GM18858 (cell line): ENCODE results near the gene BLOC1S4.

Experiments
- ATAC-seq: cut with Tn5 transposase; IDR thresholded peaks from one replicate; pipeline ENCODE4 v1.9.1; 2021; ENCODE audit not compliant: unreplicated experiment

BLOC1S4 gene

DNA sequence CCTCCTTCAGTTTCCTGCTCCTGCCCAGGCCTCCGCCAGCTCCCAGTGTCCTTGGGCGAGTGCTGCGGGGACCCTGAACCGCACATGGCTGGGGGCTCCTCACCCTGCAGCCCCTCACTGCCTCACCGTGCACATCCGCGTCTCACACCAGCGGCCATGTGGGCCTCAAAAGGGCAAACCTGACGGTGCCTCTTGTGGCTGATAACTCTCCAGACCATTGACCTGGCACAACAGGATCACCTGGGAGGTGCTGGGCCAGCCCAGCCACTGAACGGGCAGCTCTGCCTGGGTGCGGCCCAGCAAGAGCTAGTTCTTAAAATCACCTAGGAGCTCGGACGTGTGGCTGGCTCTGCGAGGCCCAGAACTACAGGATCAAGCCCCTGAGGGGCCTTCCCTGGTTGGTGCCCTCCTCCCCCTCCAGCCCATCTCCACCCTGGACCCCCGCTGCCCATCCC, 26.4 kb upstream of the BLOC1S4 start:
- ATAC-seq: no peak

DNA sequence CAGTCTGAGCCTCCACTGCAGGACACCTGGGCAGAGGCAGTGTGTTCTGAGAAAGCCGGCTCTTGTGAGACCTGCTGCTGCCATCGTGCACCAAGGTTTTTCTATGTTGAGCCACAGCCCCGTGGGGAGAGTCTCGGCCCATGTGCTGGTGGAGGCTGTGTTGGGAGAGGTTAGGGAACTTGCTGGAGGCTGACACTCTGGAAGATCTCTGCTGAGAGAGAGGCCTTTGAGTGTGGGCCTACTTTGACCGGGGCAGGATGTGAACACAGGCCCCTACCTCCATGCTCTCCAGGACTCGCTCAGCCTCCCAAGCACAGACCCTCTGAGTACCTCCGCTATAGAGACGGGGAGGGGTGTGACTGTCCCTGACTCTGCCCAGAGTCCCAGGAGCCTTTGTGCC, 23.6 kb upstream of the BLOC1S4 start:
- no peak for ATAC-seq

DNA sequence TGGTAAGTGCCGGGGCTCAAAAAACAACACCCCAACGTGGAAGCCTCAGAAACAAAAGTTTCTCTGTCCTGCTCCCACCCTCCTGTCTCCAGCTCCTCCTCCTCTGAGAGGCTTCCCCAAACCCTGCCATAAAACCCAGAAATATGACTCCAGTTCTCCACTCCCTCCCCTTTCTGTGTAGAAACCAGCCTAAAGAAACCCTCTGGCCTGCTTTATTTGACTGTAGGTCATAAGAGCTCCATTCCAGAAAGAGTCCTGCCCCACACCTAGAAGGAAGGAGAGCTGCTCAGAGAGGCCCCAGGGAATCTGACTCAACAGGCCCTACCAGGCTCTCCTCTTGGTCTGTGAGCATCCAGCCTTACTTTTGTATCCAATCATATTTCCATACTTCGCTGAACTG, 23.2 kb upstream of the BLOC1S4 start:
- no peak for ATAC-seq

DNA sequence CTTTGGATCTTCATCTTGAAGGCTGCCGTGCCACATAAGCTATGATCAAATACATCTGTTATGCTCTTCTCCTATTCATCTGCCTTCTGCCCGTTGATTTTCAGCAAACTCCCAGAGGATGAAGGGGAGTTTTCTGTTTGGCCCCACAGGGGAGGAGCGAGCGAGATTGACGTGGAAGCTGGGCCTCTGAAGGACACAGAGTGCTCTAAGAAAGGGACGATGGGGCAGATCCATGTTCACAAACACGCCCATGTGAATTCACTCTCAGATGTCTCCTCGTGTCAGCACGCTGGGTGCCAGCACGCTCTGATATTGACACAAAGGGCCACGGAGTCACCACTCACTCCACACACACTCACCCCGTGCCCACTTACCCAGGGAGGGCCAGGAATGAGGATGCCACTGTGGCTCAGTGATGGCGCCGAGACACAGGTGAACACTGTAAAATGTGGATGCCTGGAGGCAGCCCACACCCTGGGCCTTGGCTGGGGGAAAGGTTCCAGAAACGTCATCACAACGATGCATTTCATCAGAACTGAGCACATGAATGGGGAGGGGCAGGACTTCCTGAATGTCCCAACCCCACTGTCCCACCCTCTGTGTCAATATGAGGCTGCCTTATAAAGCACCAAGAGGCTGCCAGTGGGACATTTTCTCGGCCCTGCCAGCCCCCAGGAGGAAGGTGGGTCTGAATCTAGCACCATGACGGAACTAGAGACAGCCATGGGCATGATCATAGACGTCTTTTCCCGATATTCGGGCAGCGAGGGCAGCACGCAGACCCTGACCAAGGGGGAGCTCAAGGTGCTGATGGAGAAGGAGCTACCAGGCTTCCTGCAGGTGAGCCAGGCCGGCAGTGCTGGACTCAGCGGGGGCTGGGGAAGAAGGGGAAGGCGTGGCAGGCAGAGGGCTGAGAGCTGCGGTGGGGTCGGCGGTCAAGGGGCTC, 22.5 kb upstream of the BLOC1S4 start, which contains the start of gene S100P:
TSS of gene S100P (plus strand) at position 648 of the 946 bp plus-strand sequence. CDS start at position 703, 55 bp downstream.
- ATAC-seq: no peak

DNA sequence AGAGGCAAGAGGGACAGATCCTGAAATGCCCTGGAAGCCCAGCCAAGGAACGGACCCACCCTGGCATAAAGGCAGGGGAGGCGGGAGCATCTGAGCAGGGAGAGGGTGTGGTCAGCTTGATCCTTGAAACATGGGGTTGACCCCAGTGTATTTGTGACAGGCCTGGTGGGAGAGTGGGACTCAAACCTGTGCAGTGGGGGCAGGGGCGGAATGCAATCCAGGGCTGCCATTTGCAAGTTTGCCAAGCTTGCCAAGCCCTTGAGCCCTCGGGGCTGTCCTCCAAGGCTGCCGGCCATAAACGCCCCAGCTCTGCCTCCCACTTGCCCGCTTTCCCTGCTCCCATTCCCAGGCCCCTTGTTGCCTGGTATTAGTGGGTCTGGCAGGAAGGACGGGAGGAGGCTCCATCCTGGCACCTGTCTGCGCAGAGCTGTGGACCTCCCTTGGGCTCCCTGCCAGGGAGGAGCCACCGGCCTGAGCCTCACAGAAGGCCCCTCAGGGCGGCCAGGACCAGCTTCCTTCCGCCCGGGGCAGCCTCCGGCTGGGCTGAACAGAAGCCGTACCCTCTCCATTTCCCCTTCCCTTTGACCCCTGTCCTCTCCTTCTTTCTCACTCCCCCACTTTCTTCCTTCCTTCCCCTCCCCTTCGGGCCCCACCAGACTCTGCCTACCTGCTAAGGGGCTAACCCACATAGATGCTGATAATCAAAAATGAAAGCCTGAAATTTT, 21.6 kb upstream of the BLOC1S4 start:
- ATAC-seq: no peak

DNA sequence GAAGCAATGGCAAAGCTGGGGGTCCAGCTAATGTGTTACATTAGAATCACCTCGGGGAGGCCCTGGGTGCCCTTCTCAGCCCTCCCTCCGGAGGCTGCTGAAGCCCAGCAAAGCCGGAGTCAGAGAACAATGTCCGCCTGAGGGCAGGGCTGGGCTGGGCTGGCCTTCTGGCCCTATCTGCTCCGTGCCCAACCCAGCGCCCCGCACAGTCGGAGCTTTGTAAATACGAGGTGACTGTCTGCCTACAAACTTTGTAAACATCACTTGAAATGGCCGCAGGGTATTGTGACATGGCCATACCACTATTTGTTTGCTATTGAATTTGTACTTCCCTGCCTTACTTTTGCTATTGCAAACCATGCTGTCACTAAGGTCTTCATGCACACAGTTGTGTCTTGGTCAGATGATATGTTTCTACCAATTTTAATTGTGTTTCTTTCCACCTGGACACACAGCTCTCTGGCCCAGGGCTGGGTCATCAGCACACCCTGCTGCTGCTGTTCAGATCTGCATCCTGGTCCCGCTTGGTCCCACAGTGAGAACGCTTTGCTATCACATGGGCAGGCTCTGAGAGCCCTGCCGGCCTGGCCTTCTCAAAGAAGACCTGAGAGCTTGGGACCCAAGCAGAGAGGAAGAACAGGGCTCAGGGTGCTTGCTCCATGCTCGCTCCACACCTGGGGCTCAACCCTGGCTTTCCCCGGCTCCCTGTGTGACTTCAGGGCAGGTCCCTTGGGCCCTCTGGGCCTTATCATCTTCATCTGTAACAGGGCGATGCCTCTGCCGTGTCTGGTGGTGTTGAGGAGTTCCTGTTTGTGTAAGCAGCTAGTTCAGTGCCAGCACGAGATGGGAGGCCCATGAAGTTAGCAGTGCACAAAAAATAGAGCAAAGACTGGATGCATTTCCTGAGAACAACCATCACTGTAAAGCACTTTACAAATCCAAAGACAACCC, 20.0 kb upstream of the BLOC1S4 start:
- no peak for ATAC-seq

DNA sequence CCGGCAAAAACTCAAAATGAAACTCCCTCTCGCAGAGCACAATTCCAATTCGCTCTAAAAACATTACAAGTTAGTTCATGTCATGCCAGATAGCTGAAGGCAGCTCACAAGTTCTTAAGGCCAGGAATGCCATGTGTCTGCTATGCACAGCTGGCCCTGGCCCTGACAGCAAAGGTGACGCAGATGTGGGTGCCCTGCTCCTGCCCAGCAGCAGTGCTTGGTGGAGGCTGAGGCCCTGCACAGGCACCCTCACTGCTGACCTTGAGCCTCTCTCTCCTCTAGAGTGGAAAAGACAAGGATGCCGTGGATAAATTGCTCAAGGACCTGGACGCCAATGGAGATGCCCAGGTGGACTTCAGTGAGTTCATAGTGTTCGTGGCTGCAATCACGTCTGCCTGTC, 19.4 kb upstream of the BLOC1S4 start:
- no peak for ATAC-seq

DNA sequence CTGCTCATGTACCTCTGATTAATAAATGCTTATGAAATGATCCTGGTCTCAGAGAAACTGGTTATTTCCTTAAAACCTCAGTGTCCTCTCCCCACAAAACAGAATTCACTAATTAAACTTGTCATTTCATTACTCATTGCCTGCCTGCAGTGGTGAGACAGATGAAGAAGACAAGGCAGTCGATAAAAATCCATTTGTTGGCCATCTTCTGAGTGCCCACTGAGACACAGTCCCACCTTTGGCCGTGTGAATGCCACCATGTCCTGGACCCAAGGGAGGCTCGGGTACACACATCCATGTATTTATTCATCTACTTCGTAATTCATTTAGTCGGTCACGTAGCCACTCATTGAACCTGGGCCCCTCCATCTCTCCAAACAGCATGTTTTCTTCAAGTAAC, 18.8 kb upstream of the BLOC1S4 start:
- ATAC-seq: no peak

DNA sequence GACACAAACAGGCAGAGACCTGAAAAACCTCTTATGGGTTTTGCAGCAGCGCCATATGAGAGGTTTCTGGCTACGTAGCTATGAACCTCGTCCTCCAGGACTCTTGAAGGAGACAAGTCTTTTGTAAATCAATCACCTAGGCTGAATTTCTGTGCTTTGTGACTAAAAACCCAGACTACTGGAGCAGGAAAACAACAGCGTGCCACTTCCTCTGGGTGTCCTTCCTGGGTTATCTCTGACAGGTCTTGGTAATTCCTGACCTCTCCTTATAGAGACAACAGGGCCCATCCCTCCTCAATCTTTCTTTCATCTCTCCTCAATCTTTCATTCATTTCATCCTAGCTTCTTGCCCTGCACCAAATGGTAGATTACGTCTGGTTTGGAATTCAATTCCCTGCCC, 16.6 kb upstream of the BLOC1S4 start:
- no peak for ATAC-seq

DNA sequence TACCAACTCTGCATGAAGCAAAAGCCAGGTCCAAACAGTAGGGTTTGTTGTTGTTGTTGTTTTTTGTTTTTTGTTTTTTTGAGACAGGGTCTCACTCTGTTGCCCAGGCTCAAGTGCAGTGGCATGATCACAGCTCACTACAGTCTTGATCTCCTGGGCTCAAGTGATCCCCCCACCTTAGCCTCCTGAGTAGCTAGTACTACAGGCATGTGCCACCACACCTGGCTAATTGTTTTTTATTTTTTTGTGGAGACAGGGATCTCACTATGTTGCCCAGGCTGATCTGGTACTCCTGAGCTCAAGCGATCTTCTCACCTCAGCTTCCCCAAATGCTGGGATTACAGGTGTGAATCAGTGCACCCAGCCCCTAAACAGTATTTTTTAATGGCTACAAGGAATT, 16.1 kb upstream of the BLOC1S4 start:
- no peak for ATAC-seq

DNA sequence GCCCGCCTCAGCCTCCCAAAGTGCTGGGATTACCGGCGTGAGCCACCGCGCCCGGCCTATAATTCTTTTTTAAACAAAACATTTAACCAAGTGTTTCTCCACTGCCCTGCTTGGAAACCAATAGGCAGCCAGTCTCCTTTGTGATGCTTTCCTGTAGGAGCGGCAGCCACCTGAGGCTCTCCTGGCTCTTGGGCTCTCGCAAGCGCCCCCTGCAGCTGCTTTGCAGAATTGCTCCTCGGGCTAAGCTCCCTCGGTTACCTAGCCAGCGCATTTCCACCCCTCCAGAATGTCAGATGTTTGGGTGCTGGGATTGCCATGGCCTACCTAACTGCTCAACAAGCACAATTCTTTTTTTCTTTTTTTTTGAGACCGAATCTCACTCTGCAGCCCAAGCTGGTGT, 14.6 kb upstream of the BLOC1S4 start:
- ATAC-seq: no peak

DNA sequence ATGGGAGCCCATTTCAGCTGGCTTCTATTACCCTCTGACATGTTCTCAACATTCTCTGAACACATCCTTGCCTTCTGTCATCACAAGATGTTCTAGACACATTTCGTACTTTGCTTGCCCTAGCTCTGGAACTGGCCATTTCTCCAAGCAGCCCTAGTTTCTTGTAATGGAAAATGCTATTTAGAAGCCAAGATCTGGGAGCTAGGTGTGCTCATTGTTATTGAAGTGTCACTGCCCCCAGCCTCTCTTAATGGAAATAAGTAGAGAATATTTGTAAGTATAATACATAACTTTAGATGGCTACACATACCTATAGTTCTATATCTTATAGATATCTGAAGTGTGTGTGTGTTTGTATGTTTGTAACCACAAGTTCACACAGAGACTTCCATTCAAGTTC, 13.2 kb upstream of the BLOC1S4 start:
- ATAC-seq: no peak

DNA sequence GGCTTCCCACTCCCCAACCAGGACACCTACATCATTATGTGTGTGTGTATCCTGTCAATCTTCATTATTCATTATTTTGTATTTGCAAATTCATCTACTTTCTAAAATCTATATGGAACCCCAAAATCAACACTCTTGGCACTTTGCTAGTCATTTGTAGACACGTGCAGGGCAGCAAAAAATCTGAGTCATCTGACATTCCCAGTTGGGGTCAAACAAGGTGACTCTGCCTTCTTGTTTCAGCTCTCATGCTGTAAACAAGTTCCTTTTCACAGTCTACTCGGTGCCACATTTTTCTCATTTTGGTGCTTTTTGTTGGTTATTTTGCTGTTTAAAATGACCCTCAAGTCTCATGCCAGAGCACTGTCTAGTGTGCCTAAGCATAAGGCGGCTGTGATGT, 12.2 kb upstream of the BLOC1S4 start:
- ATAC-seq: no peak

DNA sequence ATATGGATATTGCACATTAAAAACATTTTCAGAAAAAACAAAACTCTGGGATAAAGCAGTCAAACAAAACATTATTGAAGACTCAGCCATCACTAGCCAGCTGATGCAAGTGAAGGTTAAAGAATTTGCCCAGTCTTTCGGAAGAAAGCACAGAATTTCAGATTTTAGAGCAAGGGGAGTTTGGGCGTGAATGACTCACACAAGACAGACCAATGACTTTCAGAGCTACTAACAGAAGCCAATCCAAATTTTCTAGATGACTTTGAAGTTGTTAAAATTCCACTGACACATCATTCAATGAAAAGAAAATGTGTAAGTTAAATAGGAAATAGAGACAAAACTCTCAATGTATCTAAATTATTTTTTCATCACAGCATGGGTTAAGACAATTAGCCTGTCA, 10.3 kb upstream of the BLOC1S4 start:
- ATAC-seq: no peak

DNA sequence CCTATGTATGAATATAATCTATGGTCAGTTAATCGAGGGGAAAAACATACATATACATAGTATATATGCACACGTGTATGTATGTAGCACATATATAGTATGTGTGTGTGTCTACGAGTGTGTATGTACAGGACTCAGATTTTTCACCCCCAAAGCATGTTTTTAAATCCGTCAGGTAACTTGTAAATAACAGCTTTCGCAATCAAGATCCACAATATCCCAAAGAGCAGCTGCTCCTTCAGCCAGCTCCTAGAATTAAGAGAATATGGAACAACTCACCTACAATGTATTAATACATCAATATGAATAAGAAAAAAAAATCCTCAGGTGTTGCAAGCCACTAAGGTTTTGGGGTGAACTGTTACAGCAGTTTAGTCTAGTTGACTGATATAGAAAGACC, 9.8 kb upstream of the BLOC1S4 start:
- ATAC-seq: no peak

DNA sequence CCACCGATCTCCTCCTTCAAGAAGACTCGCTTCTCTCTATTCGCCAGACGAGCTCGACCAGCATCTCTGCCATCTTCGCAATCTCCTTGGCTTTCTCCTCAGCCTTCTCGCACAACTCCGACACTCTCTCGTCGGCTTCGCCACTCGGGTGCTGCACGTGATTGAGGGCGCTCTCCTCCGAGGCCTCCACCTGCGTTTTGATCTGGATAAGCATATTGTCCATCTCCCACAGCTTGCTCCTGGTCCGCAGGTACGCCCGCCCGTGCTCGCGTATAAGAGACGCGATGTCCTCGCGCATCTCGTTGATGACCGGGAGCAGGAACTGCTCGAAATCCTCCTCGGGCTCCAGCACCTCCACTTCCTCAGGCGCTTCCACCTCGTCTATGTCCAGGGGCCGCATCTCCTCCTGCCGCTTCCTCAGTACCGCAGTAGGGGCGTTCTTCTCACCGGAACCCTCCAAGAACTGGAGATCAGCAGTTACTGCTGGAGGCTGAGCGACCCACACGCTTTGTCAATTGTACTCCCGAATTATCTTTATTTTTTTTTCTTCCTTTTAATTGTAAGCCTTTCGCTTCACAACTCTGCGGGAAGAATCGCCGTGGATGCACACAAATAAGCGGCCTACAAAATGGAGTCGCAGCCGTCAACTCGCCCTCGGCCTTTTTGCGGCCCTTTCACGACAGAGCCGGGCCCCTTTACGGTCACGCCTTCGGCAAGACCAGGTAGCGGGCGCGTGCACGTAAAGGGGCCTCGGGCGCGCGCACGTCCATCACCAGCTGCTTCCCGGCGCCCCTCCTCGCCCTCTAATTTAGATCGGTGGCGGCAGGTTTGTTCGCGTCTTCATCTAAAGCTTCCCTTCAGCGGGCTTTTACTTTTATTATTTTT, 6.5 kb upstream of the BLOC1S4 start, which contains the start of gene MRFAP1L1:
TSS of gene MRFAP1L1 (minus strand) at position 636 of the 885 bp plus-strand sequence. CDS start at position 400, 236 bp downstream.
- peak; percentile 41 for ATAC-seq

DNA sequence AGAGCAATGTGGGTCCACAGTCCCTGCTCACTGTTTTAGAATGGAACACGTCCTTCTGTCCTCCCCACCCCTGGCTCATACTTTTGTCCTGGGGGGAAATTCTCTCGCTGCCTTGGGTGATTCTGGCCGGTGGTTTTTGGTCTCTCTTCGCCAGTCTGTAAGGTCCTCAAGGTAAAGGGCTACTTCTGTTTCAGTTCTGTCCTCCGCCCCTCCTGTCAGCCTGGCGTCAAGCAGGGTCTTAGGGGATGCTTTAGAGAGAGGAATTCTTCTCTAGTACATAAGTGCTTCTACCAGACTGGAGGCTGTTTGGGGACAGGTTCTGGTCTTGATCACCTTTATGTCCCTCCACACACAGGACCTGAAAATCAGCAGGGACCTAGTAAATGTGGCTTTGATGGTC, 5.7 kb upstream of the BLOC1S4 start:
- no peak for ATAC-seq

DNA sequence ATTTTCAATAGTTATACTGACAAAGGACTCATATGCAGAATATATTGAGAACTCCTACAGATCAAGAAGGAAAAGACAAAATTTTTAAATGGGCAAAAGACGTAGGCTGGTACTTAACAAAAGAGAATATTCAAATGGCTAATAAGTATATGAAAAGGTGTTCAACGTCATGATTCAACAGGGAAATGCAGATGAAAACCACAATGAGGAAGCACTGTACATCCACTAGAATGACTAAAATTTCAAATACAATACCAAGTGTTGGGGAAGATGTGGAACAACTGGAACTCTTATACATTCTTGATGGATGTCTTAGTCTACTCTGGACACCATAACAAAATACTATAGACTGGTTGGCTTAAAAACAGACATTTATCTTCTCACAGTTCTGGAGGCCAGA, 5.0 kb upstream of the BLOC1S4 start:
- no peak for ATAC-seq

DNA sequence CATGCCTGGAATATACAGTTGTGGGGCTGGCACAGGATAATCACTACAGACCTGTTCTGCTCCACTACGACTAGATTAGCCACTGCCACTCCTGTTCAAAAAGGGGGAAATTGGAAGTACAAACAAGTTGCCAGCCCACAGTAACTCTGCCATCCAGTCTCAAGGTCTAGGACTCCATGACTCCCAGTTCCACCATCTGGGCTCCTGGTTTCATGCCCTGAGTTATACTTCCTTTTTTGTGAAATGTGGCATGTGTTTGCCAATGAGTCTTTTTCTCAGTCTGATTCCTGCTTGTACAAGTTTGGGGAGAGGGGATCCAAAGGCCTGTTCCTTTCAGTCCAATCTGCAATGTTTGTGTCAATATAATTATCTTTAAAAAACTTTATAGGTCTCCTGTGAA, 1.0 kb upstream of the BLOC1S4 start:
- ATAC-seq: no peak

DNA sequence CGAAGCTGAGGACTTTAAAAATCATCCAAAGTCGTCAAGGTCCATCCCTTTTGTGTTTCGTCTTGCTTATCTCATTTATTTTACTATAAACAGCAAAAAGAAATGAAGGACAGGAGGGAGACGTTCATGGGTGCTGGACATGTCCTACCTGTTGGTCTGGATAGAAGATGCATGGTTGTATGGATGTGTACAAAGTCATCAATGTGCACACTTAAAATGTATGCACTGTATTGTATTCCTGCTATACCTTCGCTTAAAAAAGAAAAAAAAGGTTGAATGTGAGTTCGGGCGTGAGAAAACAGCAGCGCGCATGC, 313 bp upstream of the BLOC1S4 start:
- ATAC-seq: no peak
